ENCODE data around the gene RETN.

GRCh38 chr19:7704280-7705060, 35.6 kb downstream of the RETN start:
- TF ChIP-seq CTCF (IDR thresholded peaks at IDR 0.05) (no peak), POLR2A (IDR thresholded peaks at IDR 0.05) (no peak)

Data from tibial nerve (tissue), 3 donors.